HepG2 (cell line): Measurements from ENCODE around the gene ZDHHC16. TPM values are rescaled to one million over a fixed set of nuclear protein-coding genes. Genes with fewer than 3 reads are reported as not detected.

Source experiments
- ATF1 ChIP-seq: IDR thresholded peaks from 2 replicates; pipeline ENCODE4 v1.6.1; 2016; ENCODE audit warnings: mild to moderate bottlenecking, control low read depth
- EEA1 ChIP-seq: sonication (generic); formaldehyde crosslinking; IDR thresholded peaks from 2 replicates; pipeline ENCODE4 v1.5.1; 2020; ENCODE audit warnings: mild to moderate bottlenecking, missing genetic modification reagents, borderline replicate concordance
- ESRRA ChIP-seq: sonication (generic); formaldehyde crosslinking; IDR thresholded peaks from 2 replicates; pipeline ENCODE4 v1.5.1; 2020; ENCODE audit warnings: mild to moderate bottlenecking, low read depth, missing genetic modification reagents
- KDM3A ChIP-seq: IDR thresholded peaks from 2 replicates; pipeline ENCODE4 v1.6.1; 2018; ENCODE audit warnings: low read depth, missing compliant biosample characterization
- MIER2 ChIP-seq: IDR thresholded peaks from 2 replicates; pipeline ENCODE4 v1.6.1; 2016; ENCODE audit warnings: missing biosample characterization, missing genetic modification reagents
- MTA3 ChIP-seq: sonication (generic); formaldehyde crosslinking; IDR thresholded peaks from 2 replicates; pipeline ENCODE4 v1.4.0; 2020; ENCODE audit warnings: missing genetic modification reagents
- MTF1 ChIP-seq: sonication (generic); formaldehyde crosslinking; IDR thresholded peaks from 2 replicates; pipeline ENCODE4 v1.5.0; 2020; ENCODE audit warnings: missing genetic modification reagents
- MYPOP ChIP-seq: sonication (generic); formaldehyde crosslinking; IDR thresholded peaks from 2 replicates; pipeline ENCODE4 v1.8.1; 2023; ENCODE audit warnings: mild to moderate bottlenecking, moderate library complexity, missing genetic modification reagents
- PPARG ChIP-seq: conservative IDR thresholded peaks from 2 replicates; pipeline ENCODE4 v1.6.1; 2016; ENCODE audit warnings: missing biosample characterization, missing genetic modification reagents
- SIX4 ChIP-seq: sonication (generic); formaldehyde crosslinking; IDR thresholded peaks from 2 replicates; pipeline ENCODE4 v1.4.0; 2020; ENCODE audit warnings: missing genetic modification reagents
- SP2 ChIP-seq: sonication (generic); formaldehyde crosslinking; IDR thresholded peaks from 2 replicates; pipeline ENCODE4 v1.5.1; 2020; ENCODE audit warnings: mild to moderate bottlenecking, missing genetic modification reagents
- SRY ChIP-seq: sonication (generic); formaldehyde crosslinking; IDR thresholded peaks from 2 replicates; pipeline ENCODE4 v1.8.0; 2022; ENCODE audit warnings: mild to moderate bottlenecking, missing genetic modification reagents
- ZNF160 ChIP-seq: sonication (generic); formaldehyde crosslinking; IDR thresholded peaks from 2 replicates; pipeline ENCODE4 v1.8.0; 2022; ENCODE audit warnings: mild to moderate bottlenecking, inconsistent platforms, missing genetic modification reagents
- ZNF253 ChIP-seq: sonication (generic); formaldehyde crosslinking; IDR thresholded peaks from 2 replicates; pipeline ENCODE4 v1.8.0; 2022; ENCODE audit warnings: mild to moderate bottlenecking, missing genetic modification reagents, borderline replicate concordance
- ZNF354B ChIP-seq: sonication (generic); formaldehyde crosslinking; IDR thresholded peaks from 2 replicates; pipeline ENCODE4 v1.8.0; 2022; ENCODE audit warnings: mild to moderate bottlenecking, missing genetic modification reagents
- ZNF407 ChIP-seq: sonication (generic); formaldehyde crosslinking; IDR thresholded peaks from one replicate; pipeline ENCODE4 v1.5.1; 2020; ENCODE audit warnings: mild to moderate bottlenecking, missing genetic modification reagents; ENCODE audit errors: not compliant biosample characterization
- ZNF572 ChIP-seq: sonication (generic); formaldehyde crosslinking; IDR thresholded peaks from 2 replicates; pipeline ENCODE4 v1.5.1; 2020; ENCODE audit warnings: mild to moderate bottlenecking, missing genetic modification reagents
- ZNF720 ChIP-seq: sonication (generic); formaldehyde crosslinking; IDR thresholded peaks from 2 replicates; pipeline ENCODE4 v1.4.0; 2020; ENCODE audit warnings: missing genetic modification reagents
- ZNF776 ChIP-seq: sonication (generic); formaldehyde crosslinking; IDR thresholded peaks from 2 replicates; pipeline ENCODE4 v1.4.0; 2020; ENCODE audit warnings: mild to moderate bottlenecking, missing genetic modification reagents
- ZNF784 ChIP-seq: sonication (generic); formaldehyde crosslinking; IDR thresholded peaks from 2 replicates; pipeline ENCODE4 v1.5.1; 2020; ENCODE audit warnings: missing genetic modification reagents, mild to moderate bottlenecking, borderline replicate concordance
- polyA plus RNA-seq, 8 experiments: library from polyadenylated mRNA; depleted of rRNA in 3 of 8; stranded (reverse) in 7 of 8; unstranded in 1 of 8; fragments of >200 nt; fragmentation: Illumina TruSeq in 4 of 8; extraction: Trizol in 4 of 8; gene quantifications; 2 replicates each; pipeline versions ENCODE4 v1.2.1 to v1.2.3, GENCODE V29; 2011 to 2016; ENCODE audit warnings: low read depth in 4 of 8, missing spikeins in 1 of 8, mixed read lengths in 1 of 8; ENCODE audit not compliant: insufficient read depth in 1 of 8
- total RNA-seq, 5 experiments: library from RNA; depleted of rRNA; stranded (reverse); fragments of >200 nt; fragmentation: Illumina TruSeq; extraction: Trizol; gene quantifications; 2 replicates each; pipeline ENCODE4 v1.2.3, GENCODE V29; 2016; ENCODE audit warnings: low read depth in 1 of 5
- TF ChIP-seq, protein P1 (sequence below): sonication (generic); formaldehyde crosslinking; IDR thresholded peaks from 2 replicates; pipeline ENCODE4 v1.4.0; 2020; ENCODE audit warnings: low read depth, mild to moderate bottlenecking, missing genetic modification reagents

The ZDHHC16 gene
- total and polyA plus RNA-seq, 2 of the 13 experiments (the other 11 are each of a cell fraction or from before 2014, with no cell fraction given), result 40.8 to 41.8 TPM

- no peak for TF ChIP-seq ZNF407 (CRISPR knock-in tag)
- no peak for TF ChIP-seq ZNF720 (CRISPR knock-in tag)
- TF ChIP-seq KDM3A (CRISPR knock-in tag), result no peak
- TF ChIP-seq, protein P1, sequence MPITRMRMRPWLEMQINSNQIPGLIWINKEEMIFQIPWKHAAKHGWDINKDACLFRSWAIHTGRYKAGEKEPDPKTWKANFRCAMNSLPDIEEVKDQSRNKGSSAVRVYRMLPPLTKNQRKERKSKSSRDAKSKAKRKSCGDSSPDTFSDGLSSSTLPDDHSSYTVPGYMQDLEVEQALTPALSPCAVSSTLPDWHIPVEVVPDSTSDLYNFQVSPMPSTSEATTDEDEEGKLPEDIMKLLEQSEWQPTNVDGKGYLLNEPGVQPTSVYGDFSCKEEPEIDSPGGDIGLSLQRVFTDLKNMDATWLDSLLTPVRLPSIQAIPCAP (CRISPR knock-in tag), result no peak
- no peak for TF ChIP-seq MTA3 (CRISPR knock-in tag)
- no peak for TF ChIP-seq MTF1 (CRISPR knock-in tag)
- no peak for TF ChIP-seq PPARG
- TF ChIP-seq ZNF253 (CRISPR knock-in tag), result no peak
- TF ChIP-seq ZNF354B, result no peak
- TF ChIP-seq ATF1 (CRISPR knock-in tag), result no peak
- TF ChIP-seq SP2, result no peak
- no peak for TF ChIP-seq MYPOP (CRISPR knock-in tag)
- no peak for TF ChIP-seq ZNF776 (CRISPR knock-in tag)
- TF ChIP-seq MIER2 (CRISPR knock-in tag), result no peak
- TF ChIP-seq SIX4 (CRISPR knock-in tag), result no peak
- peak; percentile 8; the same call in 1 of the 2 replicates for TF ChIP-seq SRY (CRISPR knock-in tag)
- peak; percentile 26; the same call in 1 of the 2 replicates for TF ChIP-seq EEA1
- no peak for TF ChIP-seq ZNF784 (CRISPR knock-in tag)
- TF ChIP-seq ZNF572, result no peak
- TF ChIP-seq ESRRA, result peak; percentile 31; the same call in 1 of the 2 replicates
- TF ChIP-seq ZNF160 (CRISPR knock-in tag), result no peak
Observed at GRCh38 chr10:97497572-97498075, 51.6 kb downstream of the ZDHHC16 start (continued).
